HFFc6 (cell line): ENCODE data around the gene KRCC1. TPM values are rescaled to one million over a fixed set of nuclear protein-coding genes. Genes with fewer than 3 reads are reported as not detected.

Experiments
- DNase-seq: peaks from one replicate; pipeline ENCODE4 v3.0.0-alpha.2; 2018
- H3K27ac Mint-ChIP-seq: 2 replicates; pipeline ENCODE4 v1.8.0; 2020; ENCODE audit warnings: mild to moderate bottlenecking, mixed read lengths
- H3K27me3 Mint-ChIP-seq: 2 replicates; pipeline ENCODE4 v1.8.0; 2021; ENCODE audit warnings: mild to moderate bottlenecking, moderate library complexity, mixed read lengths; ENCODE audit not compliant: insufficient read depth
- H3K36me3 Mint-ChIP-seq: 2 replicates; pipeline ENCODE4 v1.8.0; 2021; ENCODE audit warnings: low read depth, mixed read lengths
- H3K4me1 Mint-ChIP-seq: 2 replicates; pipeline ENCODE4 v1.8.0; 2020; ENCODE audit warnings: low read depth, mixed read lengths
- H3K4me3 Mint-ChIP-seq: 2 replicates; pipeline ENCODE4 v1.8.0; 2020; ENCODE audit warnings: mild to moderate bottlenecking, moderate library complexity, mixed read lengths
- H3K9me3 Mint-ChIP-seq: 2 replicates; pipeline ENCODE4 v1.8.0; 2020; ENCODE audit warnings: mild to moderate bottlenecking, mixed read lengths
- total RNA-seq, 6 experiments: library from RNA; stranded (reverse); fragmentation: NEBNext Ultra II Directional; extraction: Animal tissue kit (Norgen Biotek cat#: 25700); gene quantifications; 2 replicates in 1 of 6; 3 replicates in 5 of 6; pipeline ENCODE4 v1.2.3, GENCODE V29; 2021
- TF ChIP-seq, protein P1 (sequence below): fragments of 200-600 bp; sonication (generic); IDR thresholded peaks from 2 replicates; pipeline ENCODE4 v1.5.0; 2021; ENCODE audit warnings: antibody characterized with exemption, mild to moderate bottlenecking

Gene KRCC1
- total RNA-seq, 6 experiments from 2014 or later, result 19.3 to 26.0 (median 23.8) TPM

- Mint-ChIP-seq H3K36me3 (peaks cover 3% of the 10 kb centered on the region; the same call in 1 of the 2 replicates), H3K4me3 (no peak overlapping the region), H3K4me1 (peaks cover 12% of the 10 kb centered on the region)
Measured at GRCh38 chr2:88060907-88061275, 5.3 kb upstream of the KRCC1 start.

GRCh38 chr2:88059979-88060906, 4.7 kb upstream of the KRCC1 start:
- TF ChIP-seq, protein P1, sequence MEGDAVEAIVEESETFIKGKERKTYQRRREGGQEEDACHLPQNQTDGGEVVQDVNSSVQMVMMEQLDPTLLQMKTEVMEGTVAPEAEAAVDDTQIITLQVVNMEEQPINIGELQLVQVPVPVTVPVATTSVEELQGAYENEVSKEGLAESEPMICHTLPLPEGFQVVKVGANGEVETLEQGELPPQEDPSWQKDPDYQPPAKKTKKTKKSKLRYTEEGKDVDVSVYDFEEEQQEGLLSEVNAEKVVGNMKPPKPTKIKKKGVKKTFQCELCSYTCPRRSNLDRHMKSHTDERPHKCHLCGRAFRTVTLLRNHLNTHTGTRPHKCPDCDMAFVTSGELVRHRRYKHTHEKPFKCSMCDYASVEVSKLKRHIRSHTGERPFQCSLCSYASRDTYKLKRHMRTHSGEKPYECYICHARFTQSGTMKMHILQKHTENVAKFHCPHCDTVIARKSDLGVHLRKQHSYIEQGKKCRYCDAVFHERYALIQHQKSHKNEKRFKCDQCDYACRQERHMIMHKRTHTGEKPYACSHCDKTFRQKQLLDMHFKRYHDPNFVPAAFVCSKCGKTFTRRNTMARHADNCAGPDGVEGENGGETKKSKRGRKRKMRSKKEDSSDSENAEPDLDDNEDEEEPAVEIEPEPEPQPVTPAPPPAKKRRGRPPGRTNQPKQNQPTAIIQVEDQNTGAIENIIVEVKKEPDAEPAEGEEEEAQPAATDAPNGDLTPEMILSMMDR, result peak; percentile 85
- Mint-ChIP-seq H3K4me1 (peaks cover 15% of the 10 kb centered on the region), H3K36me3 (peaks cover 5% of the 10 kb centered on the region), H3K27ac (no peak overlapping the region), H3K9me3 (peaks cover under 1% of the 10 kb centered on the region; the same call in 1 of the 2 replicates), H3K27me3 (peaks cover 9% of the 10 kb centered on the region), H3K4me3 (no peak overlapping the region)
- DNase-seq, result peak; percentile 19

More at GRCh38 chr2:88060907-88061275, 5.3 kb upstream of the KRCC1 start:
- no peak for DNase-seq
- TF ChIP-seq, protein P1, result no peak
- Mint-ChIP-seq H3K9me3 (no peaks in the 10 kb centered on the region), H3K27me3 (peaks cover 6% of the 10 kb centered on the region), H3K27ac (no peak overlapping the region)

DNA sequence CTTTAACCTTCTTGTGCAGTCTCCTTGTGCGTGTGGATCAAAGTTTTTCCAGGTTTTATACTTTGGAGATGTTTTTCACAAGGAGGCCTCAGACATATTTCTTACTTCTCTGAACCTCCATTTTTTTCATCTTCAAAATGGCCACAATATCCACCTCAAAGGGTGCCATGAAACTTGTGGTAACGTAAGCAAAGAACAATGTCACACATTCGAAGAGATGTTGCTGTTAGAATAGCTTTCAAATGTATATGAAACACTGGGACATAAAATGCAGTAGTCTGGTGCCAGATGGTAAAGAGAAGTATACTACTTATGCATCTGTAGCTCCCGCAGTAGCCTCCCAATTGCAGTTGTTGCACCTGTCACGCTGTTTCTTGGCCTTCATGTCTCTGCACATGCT, 2.6 kb upstream of the KRCC1 start:
- peaks cover 4% of the 10 kb centered on the region; the same call in 1 of the 2 replicates for H3K9me3 Mint-ChIP-seq
- peaks cover 24% of the 10 kb centered on the region for H3K36me3 Mint-ChIP-seq
- peaks cover 10% of the 10 kb centered on the region for H3K27me3 Mint-ChIP-seq
- no peak for DNase-seq
- H3K4me3 Mint-ChIP-seq, result no peak overlapping the region
- H3K4me1 Mint-ChIP-seq, result peaks cover 36% of the 10 kb centered on the region
- TF ChIP-seq, protein P1, result no peak
- H3K27ac Mint-ChIP-seq, result no peak overlapping the region

DNA sequence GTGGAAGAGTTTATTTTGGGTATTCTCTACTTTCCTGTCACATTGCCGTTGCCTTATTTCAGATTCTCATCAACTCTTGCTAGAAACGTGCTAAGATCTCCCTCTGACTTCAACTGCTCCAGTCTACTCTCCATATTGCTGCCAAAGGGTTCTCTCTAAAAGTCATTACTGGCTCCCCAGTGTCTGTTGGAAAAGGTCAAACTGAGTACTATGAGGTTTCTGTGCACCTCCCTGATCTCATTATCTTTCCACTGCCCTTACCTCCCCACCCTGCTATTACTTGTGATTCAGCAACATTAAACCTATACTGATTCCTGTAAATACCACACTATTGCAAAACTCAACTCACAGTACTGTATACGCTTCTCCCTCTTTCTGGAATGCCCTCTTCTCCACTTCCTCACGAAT, 1.9 kb upstream of the KRCC1 start:
- DNase-seq, result no peak
- Mint-ChIP-seq H3K4me1 (peaks cover 42% of the 10 kb centered on the region), H3K9me3 (peaks cover 4% of the 10 kb centered on the region; the same call in 1 of the 2 replicates), H3K27ac (no peak overlapping the region), H3K4me3 (no peak overlapping the region), H3K36me3 (peaks cover 29% of the 10 kb centered on the region), H3K27me3 (peaks cover 9% of the 10 kb centered on the region)
- TF ChIP-seq, protein P1, result no peak

- peaks cover 4% of the 10 kb centered on the region; the same call in 1 of the 2 replicates for H3K9me3 Mint-ChIP-seq
- TF ChIP-seq, protein P1, result no peak
- H3K36me3 Mint-ChIP-seq, result peaks cover 29% of the 10 kb centered on the region
- H3K4me3 Mint-ChIP-seq, result peak overlapping the region; percentile 97
- peak overlapping the region; percentile 97 for H3K27ac Mint-ChIP-seq
- peaks cover 7% of the 10 kb centered on the region for H3K27me3 Mint-ChIP-seq
- DNase-seq, result no peak
- peaks cover 42% of the 10 kb centered on the region for H3K4me1 Mint-ChIP-seq
Measured at GRCh38 chr2:88054782-88055370, 707 bp downstream of the KRCC1 start.
